HG03442 (cell line): ENCODE data around the gene CCDC134.

Experiments
- ATAC-seq: cut with Tn5 transposase; IDR thresholded peaks from one replicate; pipeline ENCODE4 v1.9.1; 2021; ENCODE audit warnings: mild to moderate bottlenecking, moderate library complexity; ENCODE audit not compliant: unreplicated experiment

Gene CCDC134

GRCh38 chr22:41800348-41801146 is at the start of gene CCDC134:
TSS of gene CCDC134 (plus strand) at chr22:41800679. CDS start at chr22:41808891, 8,212 bp downstream.
- peak; percentile 78 for ATAC-seq

GRCh38 chr22:41752011-41752970 is 48.2 kb upstream of the CCDC134 start:
- ATAC-seq = no peak

GRCh38 chr22:41753984-41754383 is 46.5 kb upstream of the CCDC134 start:
- ATAC-seq = no peak

GRCh38 chr22:41757502-41757901 is 43.0 kb upstream of the CCDC134 start:
- ATAC-seq = no peak

GRCh38 chr22:41758231-41758630 is 42.2 kb upstream of the CCDC134 start:
- no peak for ATAC-seq

- ATAC-seq = no peak
Measured at GRCh38 chr22:41762980-41763779, 37.3 kb upstream of the CCDC134 start.

GRCh38 chr22:41766476-41766875 is 34.0 kb upstream of the CCDC134 start:
- no peak for ATAC-seq

- no peak for ATAC-seq
Measured at GRCh38 chr22:41768430-41768829, 32.0 kb upstream of the CCDC134 start.

- no peak for ATAC-seq
Measured at GRCh38 chr22:41770715-41771468, 29.6 kb upstream of the CCDC134 start.

- no peak for ATAC-seq
Measured at GRCh38 chr22:41772198-41772597, 28.3 kb upstream of the CCDC134 start.

GRCh38 chr22:41772645-41773044 is 27.8 kb upstream of the CCDC134 start:
- no peak for ATAC-seq

GRCh38 chr22:41775338-41775737 is 25.1 kb upstream of the CCDC134 start:
- ATAC-seq = no peak

GRCh38 chr22:41775976-41776375 is 24.5 kb upstream of the CCDC134 start:
- ATAC-seq = no peak

- no peak for ATAC-seq
Measured at GRCh38 chr22:41776381-41776780, 24.1 kb upstream of the CCDC134 start.

- no peak for ATAC-seq
Measured at GRCh38 chr22:41777749-41778425, 22.6 kb upstream of the CCDC134 start.

- ATAC-seq = no peak
Measured at GRCh38 chr22:41779929-41780505, 20.5 kb upstream of the CCDC134 start.

- peak; percentile 78 for ATAC-seq
Measured at GRCh38 chr22:41780746-41781505, 19.6 kb upstream of the CCDC134 start.

- ATAC-seq = peak; percentile 18
Measured at GRCh38 chr22:41781507-41781906, 19.0 kb upstream of the CCDC134 start.

- no peak for ATAC-seq
Measured at GRCh38 chr22:41782316-41782715, 18.2 kb upstream of the CCDC134 start.
